ENCODE results near the gene CHST1.

- TF ChIP-seq EZH2 (IDR thresholded peaks at IDR 0.05; ENCODE audit: low read depth, unreplicated experiment) (no peak), CTCF (conservative IDR thresholded peaks at IDR 0.05; ENCODE audit: low read depth in 2 of 2) (no peak), POLR2AphosphoS5 (IDR thresholded peaks at IDR 0.05; ENCODE audit: low read depth) (no peak), REST (IDR thresholded peaks at IDR 0.05; ENCODE audit: unreplicated experiment) (no peak), EZH2phosphoT487 (IDR thresholded peaks at IDR 0.05; ENCODE audit: unreplicated experiment) (no peak), STAT1 (IDR thresholded peaks at IDR 0.05; ENCODE audit: unreplicated experiment) (no peak), CREB1 (CRISPR knock-in tag; IDR thresholded peaks at IDR 0.05; ENCODE audit: low read depth) (no peak), NANOG (IDR thresholded peaks at IDR 0.05; ENCODE audit: borderline replicate concordance) (no peak), JUNB (IDR thresholded peaks at IDR 0.05; ENCODE audit: unreplicated experiment) (no peak)
Observed at GRCh38 chr11:45622283-45622682, 43.1 kb downstream of the CHST1 start.

All from GM23338 (cell line).